Trophoblast cell (in vitro differentiated cells and primary cell): ENCODE results near the gene USH1C.

ENCODE experiments used
- DNase-seq, 2 donors: peaks; one replicate each; pipeline ENCODE4 v3.0.0-alpha.2; 2016
- H2AFZ ChIP-seq: 2 replicates; pipeline ENCODE4 v1.6.1; 2013; ENCODE audit warnings: low read length, moderate library complexity, mild to moderate bottlenecking; ENCODE audit not compliant: insufficient read depth, poor library complexity
- H2AK5ac ChIP-seq: 2 replicates; pipeline ENCODE4 v1.6.1; 2013; ENCODE audit warnings: mild to moderate bottlenecking, low read length
- H2BK120ac ChIP-seq: 2 replicates; pipeline ENCODE4 v1.6.1; 2013; ENCODE audit warnings: low read length, mild to moderate bottlenecking, moderate library complexity; ENCODE audit not compliant: insufficient read depth, poor library complexity
- H2BK12ac ChIP-seq: 2 replicates; pipeline ENCODE4 v1.6.1; 2013; ENCODE audit warnings: mild to moderate bottlenecking, low read length, moderate library complexity
- H2BK5ac ChIP-seq: 2 replicates; pipeline ENCODE4 v1.6.1; 2013; ENCODE audit warnings: low read length, low read depth, moderate library complexity, mild to moderate bottlenecking; ENCODE audit not compliant: poor library complexity
- H3K14ac ChIP-seq: 2 replicates; pipeline ENCODE4 v1.6.1; 2013; ENCODE audit warnings: mild to moderate bottlenecking, low read length
- H3K18ac ChIP-seq: 2 replicates; pipeline ENCODE4 v1.6.1; 2013; ENCODE audit warnings: mild to moderate bottlenecking, low read length
- H3K23ac ChIP-seq: 2 replicates; pipeline ENCODE4 v1.6.1; 2013; ENCODE audit warnings: low read length
- H3K27ac ChIP-seq: 2 replicates; pipeline ENCODE4 v1.5.1; 2013; ENCODE audit warnings: low read depth, mild to moderate bottlenecking, inconsistent platforms, low read length, moderate library complexity
- H3K27me3 ChIP-seq: 2 replicates; pipeline ENCODE4 v1.6.1; 2013; ENCODE audit warnings: inconsistent platforms, mild to moderate bottlenecking, low read length, moderate library complexity; ENCODE audit not compliant: insufficient read depth
- H3K36me3 ChIP-seq, 2 experiments: 1 replicate in 1 of 2; 2 replicates in 1 of 2; pipeline ENCODE4 v1.6.1; 2013; ENCODE audit warnings: low read length in 2 of 2, mild to moderate bottlenecking in 2 of 2, moderate library complexity in 1 of 2; ENCODE audit not compliant: insufficient read depth in 2 of 2, control insufficient read depth in 1 of 2
- H3K4ac ChIP-seq: 2 replicates; pipeline ENCODE4 v1.6.1; 2013; ENCODE audit warnings: low read depth, mild to moderate bottlenecking, low read length, moderate library complexity
- H3K4me1 ChIP-seq, 2 experiments: 1 replicate in 1 of 2; 2 replicates in 1 of 2; pipeline ENCODE4 v1.6.1; 2013; ENCODE audit warnings: low read length in 2 of 2, mild to moderate bottlenecking in 2 of 2, moderate library complexity in 1 of 2; ENCODE audit not compliant: insufficient read depth in 2 of 2, control insufficient read depth in 1 of 2
- H3K4me2 ChIP-seq: 2 replicates; pipeline ENCODE4 v1.6.1; 2013; ENCODE audit warnings: inconsistent platforms, mild to moderate bottlenecking, low read length, moderate library complexity
- H3K4me3 ChIP-seq: 2 replicates; pipeline ENCODE4 v1.5.1; 2013; ENCODE audit warnings: mild to moderate bottlenecking, low read depth, low read length, inconsistent platforms
- H3K79me1 ChIP-seq: one replicate; pipeline ENCODE4 v1.6.1; 2013; ENCODE audit warnings: low read length
- H3K79me2 ChIP-seq: 2 replicates; pipeline ENCODE4 v1.6.1; 2013; ENCODE audit warnings: low read length, mild to moderate bottlenecking; ENCODE audit not compliant: control insufficient read depth, insufficient read depth, poor library complexity
- H3K9ac ChIP-seq: 2 replicates; pipeline ENCODE4 v1.6.1; 2013; ENCODE audit warnings: mild to moderate bottlenecking, low read length
- H3K9me3 ChIP-seq: 2 replicates; pipeline ENCODE4 v1.6.1; 2013; ENCODE audit warnings: low read depth, mild to moderate bottlenecking, control low read depth, inconsistent platforms, low read length; ENCODE audit not compliant: insufficient read depth
- H4K12ac ChIP-seq: 2 replicates; pipeline ENCODE4 v1.6.1; 2013; ENCODE audit warnings: low read depth, mild to moderate bottlenecking, low read length, moderate library complexity
- H4K8ac ChIP-seq: 2 replicates; pipeline ENCODE4 v1.6.1; 2013; ENCODE audit warnings: low read depth, mild to moderate bottlenecking, low read length, moderate library complexity
- H4K91ac ChIP-seq: one replicate; pipeline ENCODE4 v1.6.1; 2013; ENCODE audit warnings: low read depth, mild to moderate bottlenecking, low read length, moderate library complexity
- WGBS: extraction: QIAGEN DNeasy Blood & Tissue Kit; methylation state at CpG from one replicate; pipeline ENCODE4 v1.1.7; 2013; ENCODE audit warnings: missing lambda C conversion rate; ENCODE audit not compliant: insufficient read length, insufficient coverage; ENCODE audit errors: extremely low coverage; 5-methylcytosine and 5-hydroxymethylcytosine counted together

The USH1C gene

GRCh38 chr11:17460406-17460805 lies 83.8 kb downstream of the USH1C start:
- H3K27ac ChIP-seq = no peak overlapping the region
- no peak overlapping the region for H3K23ac ChIP-seq
- peak overlapping the region; percentile 21 for H3K4me3 ChIP-seq
- no peaks in the 10 kb centered on the region for H3K36me3 ChIP-seq
- no peak overlapping the region for H2AFZ ChIP-seq
- no peaks in the 10 kb centered on the region for H3K79me2 ChIP-seq
- H3K27me3 ChIP-seq = no peaks in the 10 kb centered on the region
- no peaks in the 10 kb centered on the region for H3K4me1 ChIP-seq
- no peak overlapping the region for H4K8ac ChIP-seq
- no peak overlapping the region for H2BK5ac ChIP-seq
- H3K9ac ChIP-seq = no peak overlapping the region
- no peak overlapping the region for H3K4me2 ChIP-seq
- H2BK120ac ChIP-seq = no peak overlapping the region
- H2BK12ac ChIP-seq = no peak overlapping the region
- no peak overlapping the region for H2AK5ac ChIP-seq
- H3K14ac ChIP-seq = no peak overlapping the region
- no peak for DNase-seq
- no peak overlapping the region for H3K4ac ChIP-seq
- H3K9me3 ChIP-seq = peaks cover 2% of the 10 kb centered on the region
- H3K18ac ChIP-seq = no peak overlapping the region
- no peak overlapping the region for H4K12ac ChIP-seq
- H4K91ac ChIP-seq = no peak overlapping the region
- no CpG with 5 or more reads among the region's 12 CpGs for WGBS
- no peaks in the 10 kb centered on the region for H3K79me1 ChIP-seq

- Histone ChIP-seq H3K4me2 (no peak overlapping the region), H2BK120ac (no peak overlapping the region), H3K27ac (no peak overlapping the region), H2BK12ac (no peak overlapping the region), H3K4ac (no peak overlapping the region), H3K23ac (no peak overlapping the region), H4K91ac (no peak overlapping the region), H2AK5ac (no peak overlapping the region), H3K4me1 (no peaks in the 10 kb centered on the region), H4K12ac (no peak overlapping the region), H3K14ac (no peak overlapping the region), H2BK5ac (no peak overlapping the region), H3K79me1 (no peaks in the 10 kb centered on the region), H3K36me3 (no peaks in the 10 kb centered on the region), H3K27me3 (no peaks in the 10 kb centered on the region), H4K8ac (no peak overlapping the region), H3K4me3 (no peak overlapping the region), H3K9me3 (peaks cover 2% of the 10 kb centered on the region), H2AFZ (no peak overlapping the region), H3K9ac (no peak overlapping the region), H3K18ac (no peak overlapping the region), H3K79me2 (no peaks in the 10 kb centered on the region)
- no peak for DNase-seq
- WGBS = no CpG with 5 or more reads among the region's 9 CpGs
These were observed 84.8 kb downstream of the USH1C start for GRCh38 chr11:17459236-17459896.

DNA sequence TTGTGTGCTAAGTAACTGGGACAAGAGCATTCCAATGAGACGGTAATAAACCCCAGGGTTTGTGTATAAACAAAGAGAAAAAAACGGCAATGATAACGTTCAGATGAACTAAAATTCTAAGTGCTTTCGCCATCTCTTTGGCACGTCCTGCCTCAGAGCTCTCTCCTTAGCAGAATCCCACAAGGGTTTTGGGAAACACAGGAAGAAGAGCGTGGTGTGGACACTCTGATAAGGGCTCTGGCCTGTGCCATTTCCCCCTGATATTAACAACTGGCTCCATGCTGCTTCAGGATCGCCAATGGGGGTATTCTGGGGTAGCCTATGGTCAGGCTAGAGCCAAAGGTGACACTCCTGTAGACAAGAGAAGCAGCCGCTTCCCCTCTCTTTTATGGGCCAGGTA lies 85.9 kb downstream of the USH1C start:
- Histone ChIP-seq H3K23ac (no peak overlapping the region), H3K27ac (no peak overlapping the region), H2BK5ac (no peak overlapping the region), H3K4ac (no peak overlapping the region), H4K12ac (no peak overlapping the region), H3K4me2 (no peak overlapping the region), H3K14ac (no peak overlapping the region), H3K9me3 (no peaks in the 10 kb centered on the region), H4K91ac (no peak overlapping the region), H3K18ac (no peak overlapping the region), H3K36me3 (no peaks in the 10 kb centered on the region), H3K79me1 (no peaks in the 10 kb centered on the region), H3K4me3 (no peak overlapping the region), H3K79me2 (no peaks in the 10 kb centered on the region), H2BK12ac (no peak overlapping the region), H3K27me3 (no peaks in the 10 kb centered on the region), H2AK5ac (no peak overlapping the region), H3K4me1 (no peaks in the 10 kb centered on the region), H3K9ac (no peak overlapping the region), H2AFZ (no peak overlapping the region), H4K8ac (no peak overlapping the region), H2BK120ac (no peak overlapping the region)
- WGBS = no CpG with 5 or more reads among the region's 8 CpGs
- DNase-seq = no peak

GRCh38 chr11:17457396-17458173 lies 86.6 kb downstream of the USH1C start:
- Histone ChIP-seq H3K4me1 (no peaks in the 10 kb centered on the region), H2BK12ac (no peak overlapping the region)
- no peak for DNase-seq

More at GRCh38 chr11:17457396-17458173, 86.6 kb downstream of the USH1C start:
- Histone ChIP-seq H3K14ac (no peak overlapping the region), H3K4ac (no peak overlapping the region), H3K79me1 (no peaks in the 10 kb centered on the region), H2AK5ac (no peak overlapping the region), H2BK5ac (no peak overlapping the region), H4K8ac (no peak overlapping the region), H3K4me2 (no peak overlapping the region), H2BK120ac (no peak overlapping the region), H2AFZ (no peak overlapping the region), H4K91ac (no peak overlapping the region), H3K9me3 (no peaks in the 10 kb centered on the region), H3K27me3 (no peaks in the 10 kb centered on the region), H4K12ac (no peak overlapping the region), H3K79me2 (no peaks in the 10 kb centered on the region), H3K9ac (no peak overlapping the region), H3K23ac (no peak overlapping the region), H3K4me3 (no peak overlapping the region), H3K18ac (no peak overlapping the region), H3K27ac (no peak overlapping the region), H3K36me3 (no peaks in the 10 kb centered on the region)
- WGBS = no CpG with 5 or more reads among the region's 8 CpGs
